Hepatocyte (in vitro differentiated cells): Measurements from ENCODE around the gene RICTOR. TPM values are rescaled to one million over a fixed set of nuclear protein-coding genes. Genes with fewer than 3 reads are reported as not detected.

Source experiments
- DNase-seq: peaks from one replicate; pipeline ENCODE4 v3.0.0-alpha.2; 2016; ENCODE audit warnings: low spot score
- H2AFZ ChIP-seq: fragments of 200-600 bp; sonication (generic); 2 replicates; pipeline ENCODE4 v1.6.0; 2016; ENCODE audit warnings: antibody characterized with exemption, mild to moderate bottlenecking
- H3K27ac ChIP-seq: fragments of 200-600 bp; sonication (generic); 2 replicates; pipeline ENCODE4 v1.5.1; 2016; ENCODE audit warnings: mild to moderate bottlenecking
- H3K27me3 ChIP-seq: fragments of 200-600 bp; sonication (generic); 2 replicates; pipeline ENCODE4 v1.6.1; 2016
- H3K36me3 ChIP-seq: fragments of 200-600 bp; sonication (generic); replicated peaks from 2 replicates; pipeline ENCODE4 v1.5.1; 2016; ENCODE audit warnings: low read depth; ENCODE audit not compliant: insufficient read depth
- H3K4me1 ChIP-seq: fragments of 200-600 bp; sonication (generic); 2 replicates; pipeline ENCODE4 v1.5.1; 2016; ENCODE audit warnings: mild to moderate bottlenecking, moderate library complexity; ENCODE audit not compliant: insufficient read depth
- H3K4me2 ChIP-seq: fragments of 200-600 bp; sonication (generic); 2 replicates; pipeline ENCODE4 v1.6.0; 2016
- H3K4me3 ChIP-seq: fragments of 200-600 bp; sonication (generic); 2 replicates; pipeline ENCODE4 v1.5.1; 2016; ENCODE audit warnings: mild to moderate bottlenecking
- H3K79me2 ChIP-seq: fragments of 200-600 bp; sonication (generic); 2 replicates; pipeline ENCODE4 v1.6.0; 2017; ENCODE audit warnings: mild to moderate bottlenecking
- H3K9me2 ChIP-seq: fragments of 200-600 bp; sonication (generic); replicated peaks from 2 replicates; pipeline ENCODE4 v1.6.0; 2017; ENCODE audit warnings: mild to moderate bottlenecking; ENCODE audit not compliant: insufficient read depth
- H3K9me3 ChIP-seq: fragments of 200-600 bp; sonication (generic); 2 replicates; pipeline ENCODE4 v1.5.1; 2016; ENCODE audit warnings: low read depth, mild to moderate bottlenecking
- H4K20me1 ChIP-seq: fragments of 200-600 bp; sonication (generic); 2 replicates; pipeline ENCODE4 v1.6.0; 2016; ENCODE audit warnings: mild to moderate bottlenecking; ENCODE audit not compliant: insufficient read depth, poor library complexity, severe bottlenecking
- EZH2 ChIP-seq: fragments of 200-600 bp; sonication (generic); IDR thresholded peaks from 2 replicates; pipeline ENCODE4 v1.6.1; 2016; ENCODE audit warnings: antibody characterized with exemption, mild to moderate bottlenecking, borderline replicate concordance
- EZH2phosphoT487 ChIP-seq: fragments of 200-600 bp; sonication (generic); IDR thresholded peaks from one replicate; pipeline ENCODE4 v1.6.1; 2018; ENCODE audit warnings: antibody characterized with exemption, mild to moderate bottlenecking, low read depth, moderate library complexity; ENCODE audit not compliant: unreplicated experiment, severe bottlenecking
- WGBS: methylation state at CpG from one replicate; pipeline ENCODE4 v1.1.6; 2016; ENCODE audit warnings: low lambda C conversion rate; ENCODE audit errors: missing lambda C conversion rate; 5-methylcytosine and 5-hydroxymethylcytosine counted together
- polyA plus RNA-seq: library from polyadenylated mRNA; unstranded; fragments of >200 nt; fragmentation: Nextera tagmentation; extraction: Ambion mirVana; gene quantifications from 2 replicates; pipeline ENCODE4 v1.2.1, GENCODE V29; 2016
- total RNA-seq: library from RNA; depleted of rRNA; stranded (reverse); fragments of >200 nt; gene quantifications from 2 replicates; pipeline ENCODE4 v1.2.3, GENCODE V29; 2014
- TF ChIP-seq, protein P1 (sequence below): fragments of 200-600 bp; sonication (generic); IDR thresholded peaks from 2 replicates; pipeline ENCODE4 v1.5.1; 2016; ENCODE audit warnings: antibody characterized with exemption, mild to moderate bottlenecking; ENCODE audit not compliant: poor library complexity

RICTOR gene
- total and polyA plus RNA-seq, 2 experiments from 2014 or later, result 8.5 to 29.1 TPM

DNA sequence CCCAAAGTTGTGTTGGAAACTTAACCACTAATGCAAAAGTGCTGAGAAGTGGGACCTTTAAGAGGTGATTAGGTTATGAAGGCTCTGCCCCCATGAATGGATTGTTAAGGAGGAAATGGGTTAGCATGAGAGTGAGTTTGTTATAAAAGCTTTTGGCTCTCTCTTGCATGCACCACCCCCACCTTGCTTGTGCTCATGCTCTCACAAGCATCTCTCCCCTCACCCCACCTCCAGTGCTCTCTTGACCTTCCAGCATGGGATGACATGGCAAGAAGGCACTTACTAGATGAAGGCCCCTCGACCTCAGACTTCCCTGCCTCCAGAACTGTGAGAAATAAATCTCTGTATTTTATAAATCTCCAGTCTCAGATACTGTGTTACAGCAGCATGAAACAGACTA, 52.8 kb downstream of the RICTOR start:
- DNase-seq, result no peak
- Histone ChIP-seq H3K9me2 (no peaks in the 10 kb centered on the region), H3K27ac (no peak overlapping the region), H3K4me2 (no peak overlapping the region), H3K4me1 (no peaks in the 10 kb centered on the region), H4K20me1 (no peaks in the 10 kb centered on the region), H3K36me3 (no peaks in the 10 kb centered on the region), H3K9me3 (no peaks in the 10 kb centered on the region), H3K4me3 (no peak overlapping the region), H3K27me3 (no peaks in the 10 kb centered on the region), H2AFZ (no peak overlapping the region), H3K79me2 (peaks cover 50% of the 10 kb centered on the region)
- TF ChIP-seq, protein P1, sequence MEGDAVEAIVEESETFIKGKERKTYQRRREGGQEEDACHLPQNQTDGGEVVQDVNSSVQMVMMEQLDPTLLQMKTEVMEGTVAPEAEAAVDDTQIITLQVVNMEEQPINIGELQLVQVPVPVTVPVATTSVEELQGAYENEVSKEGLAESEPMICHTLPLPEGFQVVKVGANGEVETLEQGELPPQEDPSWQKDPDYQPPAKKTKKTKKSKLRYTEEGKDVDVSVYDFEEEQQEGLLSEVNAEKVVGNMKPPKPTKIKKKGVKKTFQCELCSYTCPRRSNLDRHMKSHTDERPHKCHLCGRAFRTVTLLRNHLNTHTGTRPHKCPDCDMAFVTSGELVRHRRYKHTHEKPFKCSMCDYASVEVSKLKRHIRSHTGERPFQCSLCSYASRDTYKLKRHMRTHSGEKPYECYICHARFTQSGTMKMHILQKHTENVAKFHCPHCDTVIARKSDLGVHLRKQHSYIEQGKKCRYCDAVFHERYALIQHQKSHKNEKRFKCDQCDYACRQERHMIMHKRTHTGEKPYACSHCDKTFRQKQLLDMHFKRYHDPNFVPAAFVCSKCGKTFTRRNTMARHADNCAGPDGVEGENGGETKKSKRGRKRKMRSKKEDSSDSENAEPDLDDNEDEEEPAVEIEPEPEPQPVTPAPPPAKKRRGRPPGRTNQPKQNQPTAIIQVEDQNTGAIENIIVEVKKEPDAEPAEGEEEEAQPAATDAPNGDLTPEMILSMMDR, result no peak
- no peak for TF ChIP-seq EZH2phosphoT487
- no peak for TF ChIP-seq EZH2
- 61% methylated on average over 1 of the region's 1 CpG for WGBS

DNA sequence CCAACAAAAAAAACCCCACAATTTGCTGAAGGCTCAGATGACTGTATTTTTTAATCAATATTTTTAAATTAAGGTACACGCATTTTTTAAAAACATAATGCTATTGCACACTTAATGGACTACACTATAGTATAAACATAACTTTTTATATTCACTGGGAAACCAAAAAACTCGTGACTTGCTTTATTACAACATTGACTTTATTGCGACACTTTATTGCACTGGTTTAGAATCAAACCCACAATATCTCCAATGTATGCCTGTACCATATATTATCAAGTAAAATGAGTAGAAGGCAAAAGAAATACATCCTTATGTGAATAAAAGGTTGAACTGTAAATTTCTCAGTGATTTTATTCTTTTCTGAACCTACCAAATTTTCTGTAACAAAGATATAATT, 53.7 kb downstream of the RICTOR start:
- Histone ChIP-seq H4K20me1 (no peaks in the 10 kb centered on the region), H3K79me2 (peaks cover 41% of the 10 kb centered on the region), H3K9me2 (no peaks in the 10 kb centered on the region), H3K4me2 (no peak overlapping the region), H3K36me3 (no peaks in the 10 kb centered on the region), H3K4me3 (no peak overlapping the region), H3K27ac (no peak overlapping the region), H3K9me3 (no peaks in the 10 kb centered on the region), H2AFZ (no peak overlapping the region), H3K27me3 (no peaks in the 10 kb centered on the region), H3K4me1 (peaks cover under 1% of the 10 kb centered on the region)
- 91% methylated on average over 3 of the region's 3 CpGs for WGBS
- TF ChIP-seq EZH2phosphoT487 (no peak), EZH2 (no peak)
- TF ChIP-seq, protein P1, result no peak
- DNase-seq, result no peak

DNA sequence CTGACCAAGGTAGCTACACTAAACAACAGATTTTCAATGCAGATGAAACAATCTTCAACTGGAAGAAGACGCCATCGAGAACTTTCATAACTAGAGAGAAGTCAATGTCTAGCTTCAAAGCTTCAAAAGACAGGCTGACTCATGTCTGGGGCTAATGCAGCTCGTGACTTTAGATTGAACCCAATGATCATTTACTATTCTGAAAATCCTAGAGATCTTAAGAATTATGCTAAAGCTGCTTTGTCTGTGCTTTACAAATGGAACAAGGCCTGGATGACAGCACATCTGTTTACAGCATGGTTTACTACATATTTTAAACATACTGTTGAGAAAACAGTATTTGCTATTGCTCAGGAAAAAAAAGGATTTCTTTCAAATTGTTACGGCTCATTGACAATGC, 54.9 kb downstream of the RICTOR start:
- Histone ChIP-seq H4K20me1 (no peaks in the 10 kb centered on the region), H3K79me2 (peaks cover 30% of the 10 kb centered on the region), H3K27me3 (no peaks in the 10 kb centered on the region), H3K4me3 (no peak overlapping the region), H3K9me3 (no peaks in the 10 kb centered on the region), H3K27ac (no peak overlapping the region), H3K4me1 (peaks cover 6% of the 10 kb centered on the region), H3K36me3 (no peaks in the 10 kb centered on the region), H3K4me2 (no peak overlapping the region), H2AFZ (no peak overlapping the region), H3K9me2 (no peaks in the 10 kb centered on the region)
- DNase-seq, result no peak
- 84% methylated on average over 4 of the region's 4 CpGs for WGBS
- TF ChIP-seq EZH2, result no peak
- TF ChIP-seq, protein P1, result no peak
- no peak for TF ChIP-seq EZH2phosphoT487

DNA sequence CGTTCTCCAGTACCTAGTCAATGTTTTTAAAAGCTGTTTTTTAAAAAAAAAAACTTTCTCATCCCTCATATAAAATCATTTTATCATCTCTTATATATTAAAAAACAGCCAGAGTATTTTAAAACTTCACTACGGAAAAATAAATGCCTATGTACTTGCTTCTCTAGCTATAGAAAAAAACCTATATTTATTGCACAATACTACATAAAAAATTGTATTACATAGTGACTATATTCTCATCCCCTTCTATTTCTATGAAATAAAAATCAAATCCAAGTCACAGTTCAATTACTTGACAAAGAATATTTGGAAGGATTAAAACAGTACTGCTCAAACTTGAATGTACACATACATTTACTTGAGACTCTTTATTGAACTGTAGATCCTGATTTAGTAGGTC, 56.7 kb downstream of the RICTOR start:
- H3K4me3 ChIP-seq, result no peak overlapping the region
- no peaks in the 10 kb centered on the region for H4K20me1 ChIP-seq
- no peak for TF ChIP-seq EZH2
- no peak for TF ChIP-seq EZH2phosphoT487
- TF ChIP-seq, protein P1, result no peak
- H3K27me3 ChIP-seq, result no peaks in the 10 kb centered on the region
- DNase-seq, result no peak
- H3K9me3 ChIP-seq, result no peaks in the 10 kb centered on the region
- peaks cover 13% of the 10 kb centered on the region for H3K79me2 ChIP-seq
- no peak overlapping the region for H2AFZ ChIP-seq
- no peaks in the 10 kb centered on the region for H3K36me3 ChIP-seq
- H3K27ac ChIP-seq, result no peak overlapping the region
- no peaks in the 10 kb centered on the region for H3K9me2 ChIP-seq
- WGBS, result 94% methylated on average over 2 of the region's 2 CpGs
- no peak overlapping the region for H3K4me2 ChIP-seq
- H3K4me1 ChIP-seq, result peaks cover 6% of the 10 kb centered on the region
